ENCODE data around the gene SIGLEC6. TPM values are rescaled to one million over a fixed set of nuclear protein-coding genes. Genes with fewer than 3 reads are reported as not detected.

The SIGLEC6 gene
- total RNA-seq, 1 donor from 2014 or later, result not detected

DNA sequence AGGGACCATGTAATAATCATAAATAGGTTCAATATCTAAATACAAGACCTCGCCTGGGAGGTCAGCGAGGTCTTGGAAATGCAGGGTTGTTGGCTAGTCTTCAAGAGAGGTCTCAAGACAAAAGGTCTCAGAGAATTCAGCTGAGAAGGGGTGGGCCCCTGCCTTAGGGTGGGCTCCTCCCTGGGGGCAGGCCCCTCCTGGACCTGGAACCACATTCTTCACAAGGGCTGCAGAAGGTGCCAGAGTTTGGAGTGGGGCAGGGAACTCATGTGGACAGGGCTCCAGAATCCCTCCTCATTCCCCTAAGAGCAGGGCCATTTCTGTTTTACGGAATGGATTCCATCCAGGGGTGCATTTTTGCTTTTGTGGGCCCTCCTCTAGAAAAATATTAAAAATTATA, 43.0 kb downstream of the SIGLEC6 start:
- H3K9me3 Mint-ChIP-seq (ENCODE audit: unreplicated experiment), result peaks cover 1% of the 10 kb centered on the region
- DNase-seq, result no peak
- H3K4me3 Mint-ChIP-seq (ENCODE audit: unreplicated experiment), result no peak overlapping the region
- H3K27me3 Mint-ChIP-seq (ENCODE audit: unreplicated experiment), result peaks cover 2% of the 10 kb centered on the region
- H3K27ac Mint-ChIP-seq (ENCODE audit: unreplicated experiment), result no peak overlapping the region
- H3K36me3 Mint-ChIP-seq (ENCODE audit: unreplicated experiment), result peaks cover 5% of the 10 kb centered on the region
- no peaks in the 10 kb centered on the region for H3K4me1 Mint-ChIP-seq (ENCODE audit: low read depth, unreplicated experiment)
- TF ChIP-seq, protein P1, sequence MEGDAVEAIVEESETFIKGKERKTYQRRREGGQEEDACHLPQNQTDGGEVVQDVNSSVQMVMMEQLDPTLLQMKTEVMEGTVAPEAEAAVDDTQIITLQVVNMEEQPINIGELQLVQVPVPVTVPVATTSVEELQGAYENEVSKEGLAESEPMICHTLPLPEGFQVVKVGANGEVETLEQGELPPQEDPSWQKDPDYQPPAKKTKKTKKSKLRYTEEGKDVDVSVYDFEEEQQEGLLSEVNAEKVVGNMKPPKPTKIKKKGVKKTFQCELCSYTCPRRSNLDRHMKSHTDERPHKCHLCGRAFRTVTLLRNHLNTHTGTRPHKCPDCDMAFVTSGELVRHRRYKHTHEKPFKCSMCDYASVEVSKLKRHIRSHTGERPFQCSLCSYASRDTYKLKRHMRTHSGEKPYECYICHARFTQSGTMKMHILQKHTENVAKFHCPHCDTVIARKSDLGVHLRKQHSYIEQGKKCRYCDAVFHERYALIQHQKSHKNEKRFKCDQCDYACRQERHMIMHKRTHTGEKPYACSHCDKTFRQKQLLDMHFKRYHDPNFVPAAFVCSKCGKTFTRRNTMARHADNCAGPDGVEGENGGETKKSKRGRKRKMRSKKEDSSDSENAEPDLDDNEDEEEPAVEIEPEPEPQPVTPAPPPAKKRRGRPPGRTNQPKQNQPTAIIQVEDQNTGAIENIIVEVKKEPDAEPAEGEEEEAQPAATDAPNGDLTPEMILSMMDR (IDR thresholded peaks at IDR 0.05; ENCODE audit: partially characterized antibody, unreplicated experiment), result no peak

DNA sequence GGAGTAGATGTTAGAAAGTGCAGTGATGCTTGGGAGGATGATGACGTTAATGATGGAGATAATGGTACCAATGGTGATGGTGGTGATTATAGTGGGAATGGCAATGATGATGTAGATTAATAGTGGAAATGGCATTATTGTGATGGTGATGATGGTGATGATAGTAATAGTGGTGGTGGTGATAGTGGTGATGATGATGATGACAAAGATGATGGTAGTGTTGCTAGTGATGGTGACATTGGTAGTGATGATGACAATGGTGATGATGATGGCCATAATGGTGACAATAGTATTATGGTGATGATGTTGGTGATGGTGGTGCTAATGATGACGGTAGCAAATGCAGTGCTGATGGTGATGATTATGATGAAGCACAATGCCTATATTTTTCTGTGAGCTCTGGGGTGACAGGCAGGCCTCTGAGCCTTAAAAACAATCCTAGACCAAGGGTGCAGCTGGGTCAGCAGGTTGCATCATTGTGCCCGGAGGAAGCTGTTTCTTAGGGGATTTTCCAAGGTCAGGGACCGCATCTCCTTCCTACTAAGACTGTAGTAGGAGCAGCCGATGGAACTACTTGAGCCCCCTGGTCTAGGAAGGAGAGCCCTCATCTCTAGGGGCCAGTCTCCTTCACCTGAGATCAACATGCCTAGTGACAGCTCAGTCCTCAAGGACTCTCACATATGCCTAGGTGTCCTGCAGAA, 45.4 kb downstream of the SIGLEC6 start:
- Mint-ChIP-seq H3K27ac (ENCODE audit: unreplicated experiment) (no peak overlapping the region), H3K36me3 (ENCODE audit: unreplicated experiment) (no peaks in the 10 kb centered on the region), H3K27me3 (ENCODE audit: unreplicated experiment) (peaks cover 2% of the 10 kb centered on the region), H3K4me1 (ENCODE audit: low read depth, unreplicated experiment) (no peaks in the 10 kb centered on the region), H3K9me3 (ENCODE audit: unreplicated experiment) (peaks cover 1% of the 10 kb centered on the region), H3K4me3 (ENCODE audit: unreplicated experiment) (no peak overlapping the region)
- DNase-seq, result no peak
- TF ChIP-seq, protein P1 (IDR thresholded peaks at IDR 0.05; ENCODE audit: partially characterized antibody, unreplicated experiment), result no peak

DNA sequence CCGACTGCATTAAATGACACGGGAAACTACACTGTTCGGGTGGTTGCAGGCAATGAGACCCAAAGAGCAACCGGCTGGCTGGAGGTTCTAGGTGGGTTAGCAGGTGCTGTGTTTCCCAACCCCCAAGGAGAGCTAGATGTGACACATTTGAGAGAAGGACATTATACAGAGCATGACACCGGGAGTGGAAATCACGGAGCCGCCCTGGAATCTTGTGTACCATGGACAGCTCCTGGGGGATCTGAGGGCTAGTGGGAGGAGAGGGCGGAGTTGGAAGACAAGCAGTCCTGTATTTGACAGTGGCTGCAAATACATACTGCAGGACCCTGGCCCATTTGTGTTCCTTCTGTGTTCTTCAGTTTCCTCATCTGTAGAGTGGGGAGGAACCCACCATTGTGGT, 50.9 kb downstream of the SIGLEC6 start:
- no peaks in the 10 kb centered on the region for H3K4me1 Mint-ChIP-seq (ENCODE audit: low read depth, unreplicated experiment)
- peaks cover 8% of the 10 kb centered on the region for H3K27me3 Mint-ChIP-seq (ENCODE audit: unreplicated experiment)
- TF ChIP-seq, protein P1 (IDR thresholded peaks at IDR 0.05; ENCODE audit: partially characterized antibody, unreplicated experiment), result no peak
- H3K9me3 Mint-ChIP-seq (ENCODE audit: unreplicated experiment), result peaks cover 3% of the 10 kb centered on the region
- no peak overlapping the region for H3K4me3 Mint-ChIP-seq (ENCODE audit: unreplicated experiment)
- no peak overlapping the region for H3K27ac Mint-ChIP-seq (ENCODE audit: unreplicated experiment)
- no peaks in the 10 kb centered on the region for H3K36me3 Mint-ChIP-seq (ENCODE audit: unreplicated experiment)
- DNase-seq, result no peak

DNA sequence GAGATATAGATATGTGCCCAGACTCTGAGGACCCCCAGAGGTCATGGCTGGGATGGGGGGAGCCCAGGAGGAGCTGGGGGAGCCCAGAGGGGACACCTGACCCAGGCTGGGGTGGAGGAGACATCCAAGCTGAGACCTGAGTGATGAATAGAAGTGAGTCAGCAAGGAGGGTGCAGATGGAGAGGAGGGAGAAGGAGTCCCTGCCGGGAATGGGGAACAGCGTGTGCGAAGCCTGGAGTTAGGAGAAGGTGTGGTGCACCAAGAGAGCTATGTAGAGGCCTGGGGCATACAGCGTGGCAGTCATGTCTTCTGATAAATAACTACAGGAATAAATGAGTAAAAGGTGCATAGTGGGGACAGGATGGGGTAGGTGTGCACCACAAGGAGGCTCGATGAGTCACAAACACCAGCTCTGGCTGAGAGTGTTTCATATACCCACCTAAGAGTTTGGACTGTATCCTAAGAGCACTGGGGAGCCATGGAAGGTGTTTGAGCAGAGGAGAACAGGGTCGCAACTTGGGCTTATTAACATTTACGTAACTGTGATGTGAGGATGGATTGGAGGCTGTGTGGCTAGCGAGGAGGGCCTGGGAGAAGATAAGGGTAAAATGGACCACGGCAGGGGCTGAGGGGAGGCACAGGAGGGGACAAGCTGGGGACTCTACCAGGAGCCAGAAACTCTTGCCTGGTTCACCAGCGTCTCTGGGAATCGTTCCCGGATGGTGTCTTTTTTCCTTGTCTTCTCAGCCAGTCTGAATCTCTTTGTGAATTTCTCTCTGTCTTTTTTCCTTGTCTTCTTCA, 51.7 kb downstream of the SIGLEC6 start:
- Mint-ChIP-seq H3K36me3 (ENCODE audit: unreplicated experiment) (no peaks in the 10 kb centered on the region), H3K4me3 (ENCODE audit: unreplicated experiment) (no peak overlapping the region), H3K27me3 (ENCODE audit: unreplicated experiment) (peaks cover 9% of the 10 kb centered on the region), H3K4me1 (ENCODE audit: low read depth, unreplicated experiment) (no peaks in the 10 kb centered on the region), H3K27ac (ENCODE audit: unreplicated experiment) (no peak overlapping the region), H3K9me3 (ENCODE audit: unreplicated experiment) (peaks cover 1% of the 10 kb centered on the region)
- TF ChIP-seq, protein P1 (IDR thresholded peaks at IDR 0.05; ENCODE audit: partially characterized antibody, unreplicated experiment), result no peak
- DNase-seq, result no peak

Data from glutamatergic neuron (in vitro differentiated cells).